WTC11 (cell line): ENCODE measurements around the gene NOP58. TPM values are rescaled to one million over a fixed set of nuclear protein-coding genes. Genes with fewer than 3 reads are reported as not detected.
"Not testable (repeated sequence)": the region's sequence is repeated elsewhere in the genome, so short reads cannot be mapped to it uniquely, and the experiment has no call there.

Experiments
- ATAC-seq: fragments of 200-7000 bp; cut with Tn5 transposase; 2 replicates; pipeline ENCODE4 v1.10.0; 2021; ENCODE audit warnings: mild to moderate bottlenecking, moderate library complexity
- CTCF ChIA-PET: fragments of 300-600 bp; sonication (Branson Sonifier 250); formaldehyde crosslinking; loops from one replicate; lab custom pipeline; 2021; ENCODE audit warnings: antibody characterized with exemption; lab: Charles Lee
- POLR2A ChIA-PET: fragments of 350-600 bp; sonication (Branson Sonifier 250); formaldehyde crosslinking; loops from one replicate; lab custom pipeline; 2021; ENCODE audit warnings: antibody characterized with exemption; lab: Charles Lee
- DNase-seq: peaks from one replicate; pipeline ENCODE4 v3.0.0; 2021; ENCODE audit warnings: low spot score
- H3K27ac Mint-ChIP-seq: 2 replicates; pipeline ENCODE4 v1.8.0; 2021; ENCODE audit warnings: mixed read lengths
- H3K27me3 Mint-ChIP-seq: 2 replicates; pipeline ENCODE4 v1.8.0; 2021; ENCODE audit warnings: low read depth, mild to moderate bottlenecking, moderate library complexity, mixed read lengths
- H3K36me3 Mint-ChIP-seq: 2 replicates; pipeline ENCODE4 v1.8.0; 2021; ENCODE audit warnings: mixed read lengths
- H3K4me1 Mint-ChIP-seq: 2 replicates; pipeline ENCODE4 v1.8.0; 2022; ENCODE audit warnings: mixed read lengths
- H3K4me3 Mint-ChIP-seq: 2 replicates; pipeline ENCODE4 v1.8.0; 2021; ENCODE audit warnings: mild to moderate bottlenecking, moderate library complexity, mixed read lengths
- H3K9me3 Mint-ChIP-seq: 2 replicates; pipeline ENCODE4 v1.8.0; 2021; ENCODE audit warnings: mixed read lengths
- ERG ChIP-seq: fragments of 250-450 bp; sonication (Bioruptor Pico); IDR thresholded peaks from 2 replicates; pipeline ENCODE4 v1.8.0; 2021; ENCODE audit warnings: mild to moderate bottlenecking
- FOXJ3 ChIP-seq: sonication (generic); formaldehyde crosslinking; IDR thresholded peaks from 2 replicates; pipeline ENCODE4 v1.9.0; 2021; ENCODE audit warnings: missing genetic modification reagents, mild to moderate bottlenecking, borderline replicate concordance
- HMGA2 ChIP-seq: fragments of 250-450 bp; sonication (Bioruptor Pico); IDR thresholded peaks from 2 replicates; pipeline ENCODE4 v1.4.0; 2021; ENCODE audit warnings: mild to moderate bottlenecking, moderate library complexity
- KAT7 ChIP-seq: sonication (generic); formaldehyde crosslinking; IDR thresholded peaks from 2 replicates; pipeline ENCODE4 v1.8.1; 2023; ENCODE audit warnings: missing genetic modification reagents, mild to moderate bottlenecking, borderline replicate concordance
- NFE2L1 ChIP-seq: sonication (generic); formaldehyde crosslinking; IDR thresholded peaks from 2 replicates; pipeline ENCODE4 v1.8.1; 2023; ENCODE audit warnings: missing genetic modification reagents
- NFYB ChIP-seq: sonication (generic); formaldehyde crosslinking; conservative IDR thresholded peaks from 2 replicates; pipeline ENCODE4 v1.8.0; 2022; ENCODE audit warnings: low read depth, missing genetic modification reagents
- NR1H2 ChIP-seq: sonication (generic); formaldehyde crosslinking; IDR thresholded peaks from 2 replicates; pipeline ENCODE4 v1.9.0; 2021; ENCODE audit warnings: mild to moderate bottlenecking, moderate library complexity, missing genetic modification reagents
- SP1 ChIP-seq: sonication (generic); formaldehyde crosslinking; conservative IDR thresholded peaks from 2 replicates; pipeline ENCODE4 v1.8.1; 2022; ENCODE audit warnings: missing genetic modification reagents
- USF1 ChIP-seq: sonication (generic); formaldehyde crosslinking; IDR thresholded peaks from 2 replicates; pipeline ENCODE4 v1.8.0; 2022; ENCODE audit warnings: mild to moderate bottlenecking, missing genetic modification reagents
- USF2 ChIP-seq: sonication (generic); formaldehyde crosslinking; IDR thresholded peaks from 2 replicates; pipeline ENCODE4 v1.8.1; 2023; ENCODE audit warnings: mild to moderate bottlenecking, missing genetic modification reagents, moderate library complexity
- ZNF263 ChIP-seq: sonication (generic); formaldehyde crosslinking; IDR thresholded peaks from 2 replicates; pipeline ENCODE4 v1.8.1; 2022; ENCODE audit warnings: low read depth, mild to moderate bottlenecking, moderate library complexity, missing genetic modification reagents
- total RNA-seq: library from RNA; stranded (reverse); gene quantifications from 3 replicates; pipeline ENCODE4 v1.2.3, GENCODE V29; 2021
- TF ChIP-seq, protein P1 (sequence below): sonication (generic); formaldehyde crosslinking; IDR thresholded peaks from 2 replicates; pipeline ENCODE4 v1.8.1; 2022; ENCODE audit warnings: mild to moderate bottlenecking, missing genetic modification reagents, moderate library complexity, borderline replicate concordance
- TF ChIP-seq, protein P2 (sequence below): sonication (generic); formaldehyde crosslinking; IDR thresholded peaks from 2 replicates; pipeline ENCODE4 v1.8.0; 2023; ENCODE audit warnings: missing genetic modification reagents, mild to moderate bottlenecking, borderline replicate concordance

NOP58 gene
- total RNA-seq, 1 experiment from 2014 or later: 136 TPM

DNA sequence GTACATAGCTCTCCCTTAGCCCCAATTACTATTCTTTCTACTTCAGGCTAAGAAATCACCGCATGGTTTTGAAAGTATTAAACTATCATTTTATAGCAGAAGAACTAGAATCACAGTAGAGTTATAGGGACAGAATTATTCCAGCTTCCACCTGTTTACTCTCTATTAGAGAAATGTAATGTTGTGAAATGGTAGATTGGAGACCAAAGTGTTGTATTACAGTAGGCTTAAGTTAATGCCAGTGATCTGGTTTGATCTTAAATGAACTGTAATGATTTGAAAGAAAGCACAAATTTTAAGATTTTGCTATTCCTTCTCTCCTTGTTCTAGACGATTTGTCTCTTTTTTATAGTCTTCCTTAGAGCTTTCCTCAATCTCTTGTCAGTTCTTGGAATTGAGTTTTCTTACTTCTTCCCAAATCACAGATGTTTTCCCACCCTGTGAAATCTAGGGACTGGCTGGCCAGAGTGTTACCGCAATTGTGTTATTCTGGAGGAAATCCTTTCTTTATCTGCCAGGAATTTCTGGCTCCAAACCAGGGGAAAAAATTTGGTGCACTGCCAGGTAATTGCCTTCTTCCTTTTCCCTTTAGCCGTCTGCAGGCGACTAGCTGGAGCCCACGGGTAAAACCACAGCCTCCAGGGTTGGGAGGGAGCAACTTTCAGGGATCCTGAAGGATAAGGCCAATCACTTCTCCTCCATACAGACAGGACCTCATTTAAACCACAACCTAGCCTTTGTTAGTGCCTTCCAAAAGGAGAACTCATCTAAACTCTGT is 51.7 kb downstream of the NOP58 start:
- Mint-ChIP-seq H3K27ac (0 out of 2 replicates have a peak overlapping the region, but pooled peaks have one; percentile 73), H3K4me3 (no peak overlapping the region), H3K4me1 (peaks cover 3% of the 10 kb centered on the region), H3K9me3 (no peaks in the 10 kb centered on the region), H3K36me3 (no peaks in the 10 kb centered on the region), H3K27me3 (no peaks in the 10 kb centered on the region)
- DNase-seq (no peak), ATAC-seq (peak; percentile 48; the same call in 1 of the 2 replicates)
- TF ChIP-seq ERG (CRISPR knock-in tag): no peak
- no peak for TF ChIP-seq USF1
- ChIA-PET CTCF (interaction anchor here (1.1 kb wide), 1 partner anchor 10 kb away, joined by 3 read pairs; no protein-coding TSS in a partner anchor), POLR2A (no interaction called here)

DNA sequence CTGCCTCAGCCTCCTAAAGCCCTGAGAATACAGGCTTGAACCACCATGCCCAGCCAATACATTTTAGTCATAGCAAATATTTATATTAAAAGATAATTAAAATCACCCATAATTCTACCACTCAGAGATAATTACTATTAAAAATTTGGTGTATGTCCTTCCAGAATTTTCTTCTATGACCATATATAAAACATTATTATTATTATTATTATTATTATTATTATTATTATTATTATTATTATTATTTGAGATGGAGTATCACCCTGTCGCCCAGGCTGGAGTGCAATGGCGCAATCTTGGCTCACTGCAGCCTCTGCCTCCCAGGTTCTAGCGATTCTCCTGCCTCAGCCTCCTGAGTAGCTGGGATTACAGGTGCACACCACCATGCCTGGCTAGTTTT is 54.8 kb downstream of the NOP58 start:
- DNase-seq, H3K9me3 Mint-ChIP-seq, H3K27me3 Mint-ChIP-seq, H3K4me1 Mint-ChIP-seq, H3K4me3 Mint-ChIP-seq, H3K27ac Mint-ChIP-seq, ATAC-seq, CTCF ChIA-PET, H3K36me3 Mint-ChIP-seq, POLR2A ChIA-PET: not testable (repeated sequence)
- TF ChIP-seq HMGA2 (CRISPR knock-in tag): peak; percentile 92

DNA sequence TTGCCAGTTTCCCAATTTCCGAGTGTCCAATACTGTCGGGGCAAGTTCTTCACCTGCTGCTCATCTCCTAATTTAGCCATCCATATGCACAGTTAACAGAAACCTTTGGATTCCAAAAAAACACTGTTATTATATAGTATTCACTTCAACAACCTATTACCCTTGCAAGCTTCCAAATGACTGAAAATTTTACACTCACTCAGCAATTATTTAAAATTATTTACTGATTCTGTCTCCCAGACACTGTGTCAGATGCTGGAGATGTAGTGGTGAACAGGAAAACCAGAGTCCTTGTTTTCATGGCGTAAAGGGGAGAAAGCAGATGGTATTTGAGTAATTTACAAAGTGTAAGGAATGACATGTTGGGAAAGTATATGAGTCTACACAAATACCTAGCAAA is 56.9 kb downstream of the NOP58 start:
- no peaks in the 10 kb centered on the region for H3K9me3 Mint-ChIP-seq
- no peaks in the 10 kb centered on the region for H3K36me3 Mint-ChIP-seq
- peaks cover under 1% of the 10 kb centered on the region for H3K4me1 Mint-ChIP-seq
- DNase-seq (no peak), ATAC-seq (no peak)
- ChIA-PET POLR2A (interaction anchor here (0.6 kb wide), 1 partner anchor 38 kb away, joined by 8 read pairs; no protein-coding TSS in a partner anchor), CTCF (no interaction called here)
- TF ChIP-seq FOXJ3 (CRISPR knock-in tag): no peak
- TF ChIP-seq ZNF263 (CRISPR knock-in tag): no peak
- TF ChIP-seq, protein P1, sequence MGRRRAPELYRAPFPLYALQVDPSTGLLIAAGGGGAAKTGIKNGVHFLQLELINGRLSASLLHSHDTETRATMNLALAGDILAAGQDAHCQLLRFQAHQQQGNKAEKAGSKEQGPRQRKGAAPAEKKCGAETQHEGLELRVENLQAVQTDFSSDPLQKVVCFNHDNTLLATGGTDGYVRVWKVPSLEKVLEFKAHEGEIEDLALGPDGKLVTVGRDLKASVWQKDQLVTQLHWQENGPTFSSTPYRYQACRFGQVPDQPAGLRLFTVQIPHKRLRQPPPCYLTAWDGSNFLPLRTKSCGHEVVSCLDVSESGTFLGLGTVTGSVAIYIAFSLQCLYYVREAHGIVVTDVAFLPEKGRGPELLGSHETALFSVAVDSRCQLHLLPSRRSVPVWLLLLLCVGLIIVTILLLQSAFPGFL (CRISPR knock-in tag): no peak
- TF ChIP-seq NR1H2: no peak
- TF ChIP-seq SP1 (CRISPR knock-in tag): no peak
- H3K4me3 Mint-ChIP-seq: no peak overlapping the region
- no peak overlapping the region for H3K27ac Mint-ChIP-seq
- H3K27me3 Mint-ChIP-seq: no peaks in the 10 kb centered on the region

DNA sequence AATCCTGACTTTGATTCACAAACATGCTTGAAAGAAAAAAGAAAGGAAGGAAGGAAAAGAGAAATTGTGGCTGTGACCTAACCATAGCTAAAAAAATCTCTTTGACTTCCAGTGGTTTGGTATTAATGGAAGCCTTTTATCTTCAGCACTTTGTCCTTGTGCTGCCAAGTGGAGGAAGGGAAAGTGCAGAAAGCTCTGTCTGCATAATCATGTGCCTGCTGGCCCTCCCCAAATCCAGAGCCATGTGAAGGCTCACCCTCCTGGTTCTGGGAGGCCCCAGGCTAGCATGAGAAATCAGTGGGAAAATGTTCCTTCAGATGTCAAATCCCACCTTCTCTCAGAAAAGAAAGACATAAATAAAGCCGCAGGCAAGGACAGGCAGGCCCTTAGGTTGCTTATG is 62.3 kb downstream of the NOP58 start:
- TF ChIP-seq KAT7 (CRISPR knock-in tag) (no peak), NFE2L1 (no peak), NFYB (CRISPR knock-in tag) (no peak), USF2 (CRISPR knock-in tag) (no peak)
- TF ChIP-seq, protein P2, sequence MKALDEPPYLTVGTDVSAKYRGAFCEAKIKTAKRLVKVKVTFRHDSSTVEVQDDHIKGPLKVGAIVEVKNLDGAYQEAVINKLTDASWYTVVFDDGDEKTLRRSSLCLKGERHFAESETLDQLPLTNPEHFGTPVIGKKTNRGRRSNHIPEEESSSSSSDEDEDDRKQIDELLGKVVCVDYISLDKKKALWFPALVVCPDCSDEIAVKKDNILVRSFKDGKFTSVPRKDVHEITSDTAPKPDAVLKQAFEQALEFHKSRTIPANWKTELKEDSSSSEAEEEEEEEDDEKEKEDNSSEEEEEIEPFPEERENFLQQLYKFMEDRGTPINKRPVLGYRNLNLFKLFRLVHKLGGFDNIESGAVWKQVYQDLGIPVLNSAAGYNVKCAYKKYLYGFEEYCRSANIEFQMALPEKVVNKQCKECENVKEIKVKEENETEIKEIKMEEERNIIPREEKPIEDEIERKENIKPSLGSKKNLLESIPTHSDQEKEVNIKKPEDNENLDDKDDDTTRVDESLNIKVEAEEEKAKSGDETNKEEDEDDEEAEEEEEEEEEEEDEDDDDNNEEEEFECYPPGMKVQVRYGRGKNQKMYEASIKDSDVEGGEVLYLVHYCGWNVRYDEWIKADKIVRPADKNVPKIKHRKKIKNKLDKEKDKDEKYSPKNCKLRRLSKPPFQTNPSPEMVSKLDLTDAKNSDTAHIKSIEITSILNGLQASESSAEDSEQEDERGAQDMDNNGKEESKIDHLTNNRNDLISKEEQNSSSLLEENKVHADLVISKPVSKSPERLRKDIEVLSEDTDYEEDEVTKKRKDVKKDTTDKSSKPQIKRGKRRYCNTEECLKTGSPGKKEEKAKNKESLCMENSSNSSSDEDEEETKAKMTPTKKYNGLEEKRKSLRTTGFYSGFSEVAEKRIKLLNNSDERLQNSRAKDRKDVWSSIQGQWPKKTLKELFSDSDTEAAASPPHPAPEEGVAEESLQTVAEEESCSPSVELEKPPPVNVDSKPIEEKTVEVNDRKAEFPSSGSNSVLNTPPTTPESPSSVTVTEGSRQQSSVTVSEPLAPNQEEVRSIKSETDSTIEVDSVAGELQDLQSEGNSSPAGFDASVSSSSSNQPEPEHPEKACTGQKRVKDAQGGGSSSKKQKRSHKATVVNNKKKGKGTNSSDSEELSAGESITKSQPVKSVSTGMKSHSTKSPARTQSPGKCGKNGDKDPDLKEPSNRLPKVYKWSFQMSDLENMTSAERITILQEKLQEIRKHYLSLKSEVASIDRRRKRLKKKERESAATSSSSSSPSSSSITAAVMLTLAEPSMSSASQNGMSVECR: no peak
- TF ChIP-seq, protein P1 (CRISPR knock-in tag): no peak
- TF ChIP-seq, all 79 proteins: peak for 0
- H3K4me3 Mint-ChIP-seq: no peak overlapping the region
- CTCF ChIA-PET: no interaction called here

More for the DNA sequence above, 62.3 kb downstream of the NOP58 start:
- Mint-ChIP-seq H3K4me1 (peaks cover 8% of the 10 kb centered on the region), H3K27me3 (no peaks in the 10 kb centered on the region), H3K9me3 (no peaks in the 10 kb centered on the region), H3K36me3 (no peaks in the 10 kb centered on the region), H3K27ac (peak overlapping the region; percentile 55; the same call in 1 of the 2 replicates)
- DNase-seq (no peak), ATAC-seq (peak; percentile 62)
- POLR2A ChIA-PET: no interaction called here
